ENCODE results near the gene SMC1A.
"Not testable (repeated sequence)": the region's sequence is repeated elsewhere in the genome, so short reads cannot be mapped to it uniquely, and the experiment has no call there.

The SMC1A gene

GRCh38 chrX:53422086-53422860, at the start of gene SMC1A:
Gene SMC1A, minus strand, starts transcription at chrX:53422654. Its CDS starts 54 bp downstream, at chrX:53422600.
- DNase-seq: peak; percentile 89 to 99 (median 98)
- intact Hi-C loops (cut with DNase I): no loop called here

DNA sequence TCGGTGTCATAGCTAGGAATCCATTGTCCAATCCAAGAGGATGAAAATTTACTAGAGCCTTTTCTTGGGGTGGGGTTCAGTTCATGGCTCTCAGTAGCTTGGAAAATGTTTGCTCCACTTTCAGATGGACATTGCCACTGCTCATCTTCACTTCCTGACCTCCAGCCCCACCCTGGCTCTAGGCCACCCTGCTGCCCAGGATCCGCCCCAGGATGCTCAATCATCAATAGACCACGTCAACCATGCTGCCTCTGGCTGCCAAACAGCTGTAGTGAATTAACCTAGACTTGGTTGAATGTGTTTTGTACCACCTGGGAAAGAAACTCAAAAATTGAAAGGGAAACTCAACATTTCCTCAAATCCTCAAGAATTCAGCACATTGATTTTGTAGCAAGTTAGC, 48.9 kb upstream of the SMC1A start:
- intact Hi-C loops (cut with DNase I): no loop called here
- DNase-seq: no peak

- intact Hi-C loops (cut with DNase I); DNase-seq: not testable (repeated sequence)
Observed at GRCh38 chrX:53468659-53469058, 46.2 kb upstream of the SMC1A start.

DNA sequence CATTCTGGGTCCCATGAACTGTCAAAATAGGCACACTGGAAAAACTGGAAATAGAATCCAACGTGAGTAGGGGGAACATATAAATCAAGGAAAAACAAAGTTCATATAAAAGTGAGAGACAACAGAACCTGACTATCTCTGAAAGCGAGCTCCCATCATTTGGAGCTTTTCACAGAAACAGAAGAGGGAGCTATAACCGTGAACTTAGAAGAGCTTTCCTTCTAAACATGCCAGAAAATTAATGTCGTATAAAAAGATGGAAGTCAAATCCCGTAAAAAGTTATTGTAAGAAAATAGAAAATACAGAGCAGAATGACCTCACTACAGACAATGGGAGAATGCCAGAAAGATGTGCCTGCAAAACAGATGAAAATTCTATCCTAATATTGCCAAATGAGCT, 35.6 kb upstream of the SMC1A start:
- intact Hi-C loops (cut with DNase I): no loop called here
- no peak for DNase-seq

DNA sequence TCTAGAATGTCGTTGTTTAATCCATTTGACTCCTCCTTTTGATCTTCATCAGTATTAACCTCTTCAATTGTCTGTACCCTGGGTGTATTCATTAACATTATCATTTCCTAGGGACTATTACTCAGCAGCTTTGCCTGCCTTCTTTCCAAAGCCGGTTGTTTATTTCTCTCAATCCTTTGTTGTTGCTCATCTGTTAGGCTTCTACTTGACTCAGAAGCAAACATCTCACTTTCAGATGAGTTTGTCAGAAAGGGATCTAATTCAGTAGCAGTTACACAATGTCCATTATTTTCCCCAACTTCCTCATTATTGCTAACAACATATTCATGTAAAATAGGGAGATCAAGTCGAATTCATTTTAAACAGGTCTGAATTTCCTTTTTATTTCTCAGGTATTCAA, 33.8 kb upstream of the SMC1A start:
- intact Hi-C loops (cut with DNase I): no loop called here
- no peak for DNase-seq

GRCh38 chrX:53452812-53453211, 30.4 kb upstream of the SMC1A start:
- intact Hi-C loops (cut with DNase I): no loop called here
- DNase-seq: no peak

DNA sequence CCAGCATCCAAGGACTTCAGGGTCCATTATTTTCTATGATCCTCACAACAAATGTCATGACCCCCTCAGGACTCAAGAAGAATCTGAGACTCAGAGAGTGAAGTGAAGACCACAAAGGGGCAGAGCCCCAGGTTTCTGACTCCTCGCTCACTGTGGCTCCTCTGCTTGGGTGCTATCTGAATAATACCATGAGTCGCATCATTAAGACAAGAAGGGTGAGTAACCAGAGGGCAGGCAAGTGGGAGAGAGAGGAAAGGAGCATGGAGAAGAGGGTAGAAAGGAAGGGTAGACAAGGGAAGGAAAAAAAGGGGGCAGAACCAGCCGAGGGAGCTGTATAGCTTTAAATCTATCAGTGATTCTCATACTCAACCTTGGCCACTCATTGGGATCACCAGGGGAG, 27.2 kb upstream of the SMC1A start:
- intact Hi-C loops (cut with DNase I): no loop called here
- DNase-seq: no peak

DNA sequence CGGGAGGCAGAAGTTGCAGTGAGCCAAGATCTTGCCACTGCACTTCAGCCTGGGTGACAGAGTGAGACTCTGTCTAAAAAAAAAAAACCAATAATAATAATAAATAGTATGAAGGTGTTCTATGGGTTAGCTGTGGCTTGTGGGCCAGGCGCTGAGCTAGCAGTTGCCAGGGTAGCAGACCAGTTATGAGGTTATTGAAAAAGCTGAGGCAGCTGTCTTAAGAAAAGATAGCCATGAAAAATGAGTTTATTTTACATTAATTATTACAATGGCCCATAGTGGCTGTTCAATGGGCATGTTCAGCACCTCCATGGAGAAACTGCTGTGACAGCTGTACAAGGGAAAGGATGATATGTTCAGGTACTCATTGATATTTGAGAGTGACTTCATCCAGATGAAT, 25.0 kb upstream of the SMC1A start:
- no peak for DNase-seq
- intact Hi-C loops (cut with DNase I): no loop called here

- peak in 37 of 42 donors; percentile 11 to 64 (median 39) for DNase-seq
- intact Hi-C loops (cut with DNase I): no loop called here
Observed at GRCh38 chrX:53445977-53446376, 23.5 kb upstream of the SMC1A start.

DNA sequence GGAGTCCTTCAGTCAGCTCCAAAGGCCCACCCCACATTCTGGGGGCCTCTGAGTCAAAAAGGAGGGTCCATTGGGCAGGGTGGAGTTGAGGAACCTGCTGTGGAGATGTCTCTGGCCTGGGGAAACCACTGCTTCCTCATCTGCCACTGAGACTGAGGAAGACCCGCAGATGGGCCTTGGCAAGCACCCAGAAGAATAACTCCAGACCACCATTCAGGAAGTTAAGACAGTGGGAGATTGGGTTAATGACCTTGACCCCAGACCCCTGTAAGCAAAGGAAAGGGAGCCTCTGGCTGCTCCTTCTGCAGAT, 19.8 kb upstream of the SMC1A start:
- DNase-seq: peak in 2 of 42 donors; percentile 3 to 36
- intact Hi-C loops (cut with DNase I): no loop called here

DNA sequence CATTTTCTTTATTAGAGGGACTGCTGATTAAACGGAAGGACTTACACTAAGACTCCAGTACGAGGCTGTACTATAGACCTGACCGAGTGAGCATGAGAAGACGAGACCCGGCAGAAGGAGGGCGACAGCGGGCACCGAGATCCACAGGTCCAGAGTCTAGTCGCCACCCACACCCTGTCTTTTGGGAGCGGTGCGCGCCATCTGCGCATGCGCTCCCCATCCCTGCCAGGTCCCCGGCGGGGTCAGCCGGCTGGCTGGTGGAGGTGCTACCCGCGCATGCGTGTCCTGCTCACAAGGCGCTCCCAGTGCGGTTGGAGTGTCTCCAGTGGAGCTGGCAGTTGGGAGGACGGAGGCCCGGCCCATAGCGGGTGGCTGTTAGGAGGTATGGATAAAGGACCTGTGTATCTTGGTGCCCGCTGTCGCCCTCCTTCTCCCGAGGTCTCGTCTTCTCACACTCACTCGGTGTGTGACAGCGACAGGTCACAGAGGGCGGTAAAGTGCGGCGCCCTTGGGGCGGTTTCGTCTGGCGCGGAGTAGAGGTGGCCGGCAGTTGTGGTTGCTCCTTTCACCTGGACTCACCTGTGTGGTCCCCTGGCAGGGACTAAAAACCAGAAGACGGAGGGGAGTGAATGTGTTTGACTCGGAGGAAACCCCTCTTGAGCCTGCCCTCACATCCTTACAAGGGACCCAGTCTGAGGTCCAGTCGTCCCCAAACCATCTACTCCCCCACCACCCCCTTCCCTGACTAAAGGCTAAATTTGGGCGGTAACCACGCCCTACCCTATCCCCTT, 19.3 kb upstream of the SMC1A start:
- peak; percentile 17 to 89 (median 74) for DNase-seq
- intact Hi-C loops (cut with DNase I): no loop called here

- peak; percentile 6 to 84 (median 48) for DNase-seq
- intact Hi-C loops (cut with DNase I): no loop called here
Observed at GRCh38 chrX:53440621-53441517, 18.4 kb upstream of the SMC1A start.

GRCh38 chrX:53440101-53440500, 17.6 kb upstream of the SMC1A start:
- no peak for DNase-seq
- intact Hi-C loops (cut with DNase I): no loop called here

DNA sequence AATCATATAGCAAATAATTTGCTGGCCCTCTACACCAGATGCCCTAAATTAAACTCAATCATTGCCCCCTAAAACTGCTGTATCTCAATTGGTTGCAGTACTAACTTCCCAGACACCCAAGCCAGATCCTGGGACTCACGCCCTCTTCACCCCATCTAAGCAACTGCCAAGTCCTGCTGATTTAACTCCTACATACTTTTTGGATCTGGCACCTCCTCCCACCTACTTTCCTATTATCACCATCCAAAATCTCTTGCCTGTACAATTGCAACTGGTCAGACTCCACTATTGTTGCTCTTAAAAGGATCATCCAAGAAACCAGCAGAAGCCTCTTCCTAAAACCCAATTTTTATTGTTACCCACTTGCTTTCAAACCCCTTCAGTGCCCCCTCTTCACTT, 16.4 kb upstream of the SMC1A start:
- no peak for DNase-seq
- intact Hi-C loops (cut with DNase I): loop anchor here (10.0 kb wide), 1 partner anchor 214 kb away; the partner anchor contains the start of gene KDM5C

GRCh38 chrX:53438174-53438831, 15.8 kb upstream of the SMC1A start:
- DNase-seq: peak in 2 of 42 donors; percentile 8 to 37
- intact Hi-C loops (cut with DNase I): loop anchor here (10.0 kb wide), 1 partner anchor 214 kb away; the partner anchor contains the start of gene KDM5C

GRCh38 chrX:53437206-53437605, 14.8 kb upstream of the SMC1A start:
- intact Hi-C loops (cut with DNase I): loop anchor here (10.0 kb wide), 1 partner anchor 212 kb away; the partner anchor contains the start of gene KDM5C

DNA sequence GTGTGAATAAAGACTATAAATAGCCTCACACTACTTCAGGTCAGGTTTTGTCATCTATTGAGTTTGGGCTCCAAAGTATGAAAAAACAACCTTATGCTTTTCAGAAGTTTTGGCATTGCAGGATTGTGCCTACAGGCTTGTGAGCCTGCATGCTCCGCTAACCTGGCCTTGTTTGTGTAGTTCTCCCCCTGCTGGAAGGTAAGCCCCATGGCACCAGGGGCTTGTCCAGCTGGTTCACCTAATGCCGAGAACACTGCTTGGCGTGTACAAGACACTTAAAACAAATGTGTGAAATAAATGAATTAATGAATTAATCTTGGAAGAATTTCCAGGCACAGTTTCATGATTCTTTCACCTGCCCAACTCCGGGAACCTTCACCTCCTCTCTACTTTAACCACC, 13.5 kb upstream of the SMC1A start:
- intact Hi-C loops (cut with DNase I): loop anchor here (10.0 kb wide), 1 partner anchor 211 kb away; the partner anchor contains the start of gene KDM5C
- peak in 37 of 42 donors; percentile 12 to 72 (median 42) for DNase-seq

More at GRCh38 chrX:53437206-53437605, 14.8 kb upstream of the SMC1A start:
- no peak for DNase-seq
